Suprapubic skin (tissue), 3 donors: ENCODE results near the gene FLVCR1.

Source experiments
- CTCF ChIP-seq, 2 donors: fragments of 200-600 bp in 1 of 2; fragments of 450-650 bp in 1 of 2; sonication (generic) in 1 of 2; IDR thresholded peaks; one replicate each; pipeline ENCODE4 v1.5.1; 2016 to 2019; ENCODE audit warnings: antibody characterized with exemption in 2 of 2, mild to moderate bottlenecking in 1 of 2, moderate library complexity in 1 of 2
- POLR2A ChIP-seq, 2 donors: fragments of 450-650 bp; IDR thresholded peaks; one replicate each; pipeline ENCODE4 v1.6.1; 2017; ENCODE audit warnings: antibody characterized with exemption in 2 of 2, mild to moderate bottlenecking in 2 of 2, moderate library complexity in 2 of 2

GRCh38 chr1:212878418-212878817 lies 20.3 kb downstream of the FLVCR1 start:
- TF ChIP-seq CTCF (IDR thresholded peaks at IDR 0.05) (no peak), POLR2A (IDR thresholded peaks at IDR 0.05) (no peak)
